ENCODE results near the gene ACACB.
"Not testable (repeated sequence)": the region's sequence is repeated elsewhere in the genome, so short reads cannot be mapped to it uniquely, and the experiment has no call there.

The ACACB gene

DNA sequence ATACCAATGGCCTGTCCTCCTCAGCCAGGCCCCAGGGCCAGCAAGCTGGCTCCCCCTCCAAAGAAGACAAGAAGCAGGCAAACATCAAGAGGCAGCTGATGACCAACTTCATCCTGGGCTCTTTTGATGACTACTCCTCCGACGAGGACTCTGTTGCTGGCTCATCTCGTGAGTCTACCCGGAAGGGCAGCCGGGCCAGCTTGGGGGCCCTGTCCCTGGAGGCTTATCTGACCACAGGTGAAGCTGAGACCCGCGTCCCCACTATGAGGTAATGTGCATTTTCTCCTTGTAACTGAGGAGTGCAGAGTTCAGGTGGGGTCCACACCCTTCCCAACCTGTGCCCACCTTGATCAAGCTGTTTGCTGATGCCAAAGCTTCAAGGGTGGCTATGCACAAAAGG, 23.4 kb downstream of the ACACB start:
- Histone ChIP-seq H3F3A (ENCODE audit: insufficient read depth, low read length) (no peaks in the 10 kb centered on the region), H3K9me2 (ENCODE audit: low read depth, low read length) (no peaks in the 10 kb centered on the region), H3K36me3 (ENCODE audit: insufficient read depth, low read length) (no peaks in the 10 kb centered on the region), H3K79me2 (ENCODE audit: insufficient read depth, low read length) (no peaks in the 10 kb centered on the region), H2AFZ (ENCODE audit: low read length) (no peak overlapping the region), H3K9ac (ENCODE audit: low read length) (no peak overlapping the region), H3K4me3 (ENCODE audit: low read depth, low read length, poor library complexity, severe bottlenecking) (no peak overlapping the region), H3K9me3 (ENCODE audit: low read length) (no peaks in the 10 kb centered on the region), H4K20me1 (ENCODE audit: insufficient read depth, low read length) (no peaks in the 10 kb centered on the region), H3K4me1 (ENCODE audit: insufficient read depth, low read length, severe bottlenecking) (no peaks in the 10 kb centered on the region), H3K27ac (ENCODE audit: low read depth, low read length, poor library complexity, severe bottlenecking) (no peak overlapping the region), H3K27me3 (ENCODE audit: insufficient read depth, low read length) (no peaks in the 10 kb centered on the region), H3K4me2 (ENCODE audit: low read length) (no peak overlapping the region)
- TF ChIP-seq, protein P1, sequence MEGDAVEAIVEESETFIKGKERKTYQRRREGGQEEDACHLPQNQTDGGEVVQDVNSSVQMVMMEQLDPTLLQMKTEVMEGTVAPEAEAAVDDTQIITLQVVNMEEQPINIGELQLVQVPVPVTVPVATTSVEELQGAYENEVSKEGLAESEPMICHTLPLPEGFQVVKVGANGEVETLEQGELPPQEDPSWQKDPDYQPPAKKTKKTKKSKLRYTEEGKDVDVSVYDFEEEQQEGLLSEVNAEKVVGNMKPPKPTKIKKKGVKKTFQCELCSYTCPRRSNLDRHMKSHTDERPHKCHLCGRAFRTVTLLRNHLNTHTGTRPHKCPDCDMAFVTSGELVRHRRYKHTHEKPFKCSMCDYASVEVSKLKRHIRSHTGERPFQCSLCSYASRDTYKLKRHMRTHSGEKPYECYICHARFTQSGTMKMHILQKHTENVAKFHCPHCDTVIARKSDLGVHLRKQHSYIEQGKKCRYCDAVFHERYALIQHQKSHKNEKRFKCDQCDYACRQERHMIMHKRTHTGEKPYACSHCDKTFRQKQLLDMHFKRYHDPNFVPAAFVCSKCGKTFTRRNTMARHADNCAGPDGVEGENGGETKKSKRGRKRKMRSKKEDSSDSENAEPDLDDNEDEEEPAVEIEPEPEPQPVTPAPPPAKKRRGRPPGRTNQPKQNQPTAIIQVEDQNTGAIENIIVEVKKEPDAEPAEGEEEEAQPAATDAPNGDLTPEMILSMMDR (IDR thresholded peaks at IDR 0.05; ENCODE audit: low read length), result no peak
- no peak for TF ChIP-seq EZH2 (IDR thresholded peaks at IDR 0.05; ENCODE audit: borderline replicate concordance, low read length)

DNA sequence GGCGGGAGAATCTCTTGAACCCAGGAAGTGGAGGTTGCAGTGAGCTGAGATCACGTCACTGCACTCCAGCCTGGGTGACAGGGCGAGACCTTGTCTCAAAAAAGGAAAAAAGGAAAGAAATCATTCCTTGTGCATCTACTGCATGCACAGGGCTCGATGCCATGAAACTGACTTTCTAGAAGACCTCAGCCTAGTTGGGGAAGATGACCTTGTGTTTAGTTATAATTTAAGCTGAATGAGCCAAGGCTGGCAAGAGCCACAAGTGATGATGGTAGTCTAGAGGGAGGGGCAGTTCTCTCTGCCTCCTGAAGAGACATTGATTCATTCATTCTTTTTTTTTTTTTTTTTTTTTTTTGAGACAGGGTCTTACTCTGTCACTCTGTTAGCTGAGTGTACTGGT, 24.2 kb downstream of the ACACB start:
- H3K36me3 ChIP-seq (ENCODE audit: insufficient read depth, low read length), result no peaks in the 10 kb centered on the region
- no peak overlapping the region for H3K4me3 ChIP-seq (ENCODE audit: low read depth, low read length, poor library complexity, severe bottlenecking)
- H3K9me3 ChIP-seq (ENCODE audit: low read length), result no peaks in the 10 kb centered on the region
- no peak overlapping the region for H2AFZ ChIP-seq (ENCODE audit: low read length)
- no peaks in the 10 kb centered on the region for H4K20me1 ChIP-seq (ENCODE audit: insufficient read depth, low read length)
- no peaks in the 10 kb centered on the region for H3K4me1 ChIP-seq (ENCODE audit: insufficient read depth, low read length, severe bottlenecking)
- no peaks in the 10 kb centered on the region for H3F3A ChIP-seq (ENCODE audit: insufficient read depth, low read length)
- H3K27ac ChIP-seq (ENCODE audit: low read depth, low read length, poor library complexity, severe bottlenecking), result no peak overlapping the region
- H3K9me2 ChIP-seq (ENCODE audit: low read depth, low read length), result no peaks in the 10 kb centered on the region
- H3K79me2 ChIP-seq (ENCODE audit: insufficient read depth, low read length), result no peaks in the 10 kb centered on the region
- no peak for TF ChIP-seq EZH2 (IDR thresholded peaks at IDR 0.05; ENCODE audit: borderline replicate concordance, low read length)
- TF ChIP-seq, protein P1 (IDR thresholded peaks at IDR 0.05; ENCODE audit: low read length), result no peak
- no peak overlapping the region for H3K9ac ChIP-seq (ENCODE audit: low read length)
- no peak overlapping the region for H3K4me2 ChIP-seq (ENCODE audit: low read length)
- H3K27me3 ChIP-seq (ENCODE audit: insufficient read depth, low read length), result no peaks in the 10 kb centered on the region

DNA sequence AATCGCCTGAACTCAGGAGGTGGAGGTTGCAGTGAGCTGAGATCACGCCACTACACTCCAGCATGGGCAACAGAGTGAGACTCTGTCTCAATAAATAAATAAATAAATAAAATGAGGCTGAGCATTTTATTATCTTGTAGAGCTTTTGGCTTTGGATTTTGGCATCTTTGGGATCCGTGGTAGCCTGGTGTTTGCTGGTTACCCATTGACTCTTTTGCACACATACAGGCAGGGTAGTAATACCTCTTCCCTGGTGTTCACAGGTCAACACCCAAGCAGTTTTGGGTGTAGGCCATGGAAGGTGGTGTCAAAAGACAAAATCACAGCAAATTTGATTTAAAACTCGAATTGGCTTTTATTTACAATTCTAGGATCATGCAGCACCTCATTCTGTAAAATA, 27.8 kb downstream of the ACACB start:
- Histone ChIP-seq H4K20me1 (ENCODE audit: insufficient read depth, low read length) (no peaks in the 10 kb centered on the region), H3K9ac (ENCODE audit: low read length) (no peak overlapping the region), H3K4me3 (ENCODE audit: low read depth, low read length, poor library complexity, severe bottlenecking) (no peak overlapping the region), H3K9me2 (ENCODE audit: low read depth, low read length) (no peaks in the 10 kb centered on the region), H3F3A (ENCODE audit: insufficient read depth, low read length) (no peaks in the 10 kb centered on the region), H3K27ac (ENCODE audit: low read depth, low read length, poor library complexity, severe bottlenecking) (no peak overlapping the region), H2AFZ (ENCODE audit: low read length) (no peak overlapping the region), H3K36me3 (ENCODE audit: insufficient read depth, low read length) (no peaks in the 10 kb centered on the region), H3K4me2 (ENCODE audit: low read length) (no peak overlapping the region), H3K4me1 (ENCODE audit: insufficient read depth, low read length, severe bottlenecking) (no peaks in the 10 kb centered on the region), H3K9me3 (ENCODE audit: low read length) (no peaks in the 10 kb centered on the region), H3K79me2 (ENCODE audit: insufficient read depth, low read length) (no peaks in the 10 kb centered on the region), H3K27me3 (ENCODE audit: insufficient read depth, low read length) (no peaks in the 10 kb centered on the region)
- no peak for TF ChIP-seq EZH2 (IDR thresholded peaks at IDR 0.05; ENCODE audit: borderline replicate concordance, low read length)
- TF ChIP-seq, protein P1 (IDR thresholded peaks at IDR 0.05; ENCODE audit: low read length), result no peak

- not testable (repeated sequence) for H3K9ac ChIP-seq (ENCODE audit: low read length); H3K27ac ChIP-seq (ENCODE audit: low read depth, low read length, poor library complexity, severe bottlenecking); H4K20me1 ChIP-seq (ENCODE audit: insufficient read depth, low read length); H3K4me3 ChIP-seq (ENCODE audit: low read depth, low read length, poor library complexity, severe bottlenecking); H3K27me3 ChIP-seq (ENCODE audit: insufficient read depth, low read length); H3K36me3 ChIP-seq (ENCODE audit: insufficient read depth, low read length); H2AFZ ChIP-seq (ENCODE audit: low read length); H3K4me2 ChIP-seq (ENCODE audit: low read length); H3K9me3 ChIP-seq (ENCODE audit: low read length); H3F3A ChIP-seq (ENCODE audit: insufficient read depth, low read length); H3K9me2 ChIP-seq (ENCODE audit: low read depth, low read length); H3K4me1 ChIP-seq (ENCODE audit: insufficient read depth, low read length, severe bottlenecking); H3K79me2 ChIP-seq (ENCODE audit: insufficient read depth, low read length)
Observed at GRCh38 chr12:109147126-109147525, 30.7 kb downstream of the ACACB start.

Measured in OCI-LY1 (cell line).